GM12865 (cell line): Measurements from ENCODE around the gene OGA.

Source experiments
- DNase-seq: peaks from one replicate; pipeline ENCODE4 v3.0.0; 2010; ENCODE audit warnings: low read depth
- H3K4me3 ChIP-seq: 2 replicates; pipeline ENCODE4 v1.5.1; 2011; ENCODE audit warnings: mild to moderate bottlenecking, low read depth, low read length, control low read depth
- CTCF ChIP-seq: IDR thresholded peaks from 2 replicates; pipeline ENCODE4 v1.5.1; 2011; ENCODE audit warnings: low read length, control low read depth, low read depth, inconsistent platforms; ENCODE audit not compliant: insufficient read depth; ENCODE audit errors: missing control alignments

The OGA gene

GRCh38 chr10:101758858-101759257 lies 59.4 kb downstream of the OGA start:
- TF ChIP-seq CTCF, result no peak
- DNase-seq, result no peak

GRCh38 chr10:101752241-101752640 lies 66.0 kb downstream of the OGA start:
- no peak for TF ChIP-seq CTCF
- no peak overlapping the region for H3K4me3 ChIP-seq
- no peak for DNase-seq

More at GRCh38 chr10:101758858-101759257, 59.4 kb downstream of the OGA start:
- no peak overlapping the region for H3K4me3 ChIP-seq

GRCh38 chr10:101749047-101750016 lies 68.9 kb downstream of the OGA start:
- DNase-seq, result no peak
- H3K4me3 ChIP-seq, result no peak overlapping the region
- no peak for TF ChIP-seq CTCF

GRCh38 chr10:101748496-101748895 lies 69.7 kb downstream of the OGA start:
- H3K4me3 ChIP-seq, result no peak overlapping the region
- TF ChIP-seq CTCF, result no peak
- DNase-seq, result no peak

- no peak for TF ChIP-seq CTCF
- no peak for DNase-seq
- H3K4me3 ChIP-seq, result no peak overlapping the region
Observed at GRCh38 chr10:101745074-101745696, 73.1 kb downstream of the OGA start.

- no peak for DNase-seq
- no peak overlapping the region for H3K4me3 ChIP-seq
- TF ChIP-seq CTCF, result no peak
Observed at GRCh38 chr10:101744267-101744666, 74.0 kb downstream of the OGA start.

GRCh38 chr10:101741938-101742337 lies 76.3 kb downstream of the OGA start:
- H3K4me3 ChIP-seq, result no peak overlapping the region
- DNase-seq, result no peak
- TF ChIP-seq CTCF, result no peak
